Measurements from ENCODE around the gene S100A13. TPM values are rescaled to one million over a fixed set of nuclear protein-coding genes. Genes with fewer than 3 reads are reported as not detected.
A peak's percentile ranks its signal among the peaks of the same experiment; 100 is the strongest.
"Not testable (repeated sequence)": the region's sequence is repeated elsewhere in the genome, so short reads cannot be mapped to it uniquely, and the experiment has no call there.

The S100A13 gene
- total RNA-seq, 1 experiment from 2014 or later = 350 TPM

GRCh38 chr1:153575081-153575491, 52.2 kb downstream of the S100A13 start:
- H3K9me3 ChIP-seq (ENCODE audit: low read length); H3F3A ChIP-seq (ENCODE audit: low read length, unreplicated experiment); H3K9ac ChIP-seq (ENCODE audit: low read length); DNase-seq; H3K4me3 ChIP-seq (ENCODE audit: low read length); intact Hi-C loops (cut with micrococcal nuclease); H3K79me2 ChIP-seq (ENCODE audit: low read length); H4K20me1 ChIP-seq (ENCODE audit: low read length); CTCF ChIA-PET; H3K36me3 ChIP-seq (ENCODE audit: low read depth, low read length); H3K9me2 ChIP-seq (replicated peaks; ENCODE audit: low read length); H3K27ac ChIP-seq (ENCODE audit: low read length); H3K4me2 ChIP-seq (ENCODE audit: low read length); H2AFZ ChIP-seq (ENCODE audit: low read length); H3K27me3 ChIP-seq (ENCODE audit: low read length); POLR2A ChIA-PET (ENCODE audit: unreplicated experiment); BruUV-seq (replicated peaks); ATAC-seq: not testable (repeated sequence)
- peaks cover 24% of the 10 kb centered on the region for H3K4me1 ChIP-seq (ENCODE audit: insufficient read depth, low read length)

- Histone ChIP-seq H3K4me1 (ENCODE audit: insufficient read depth, low read length) (peaks cover 35% of the 10 kb centered on the region), H3K27me3 (ENCODE audit: low read length) (no peaks in the 10 kb centered on the region), H3K36me3 (ENCODE audit: low read depth, low read length) (no peaks in the 10 kb centered on the region), H3K9me3 (ENCODE audit: low read length) (no peaks in the 10 kb centered on the region), H3K9ac (ENCODE audit: low read length) (peak overlapping the region; percentile 26), H3K4me3 (ENCODE audit: low read length) (no peak overlapping the region), H3K79me2 (ENCODE audit: low read length) (no peaks in the 10 kb centered on the region), H3K9me2 (replicated peaks; ENCODE audit: low read length) (no peaks in the 10 kb centered on the region), H3K27ac (ENCODE audit: low read length) (peak overlapping the region; percentile 76), H3K4me2 (ENCODE audit: low read length) (peak overlapping the region; percentile 48), H2AFZ (ENCODE audit: low read length) (no peak overlapping the region), H3F3A (ENCODE audit: low read length, unreplicated experiment) (no peaks in the 10 kb centered on the region), H4K20me1 (ENCODE audit: low read length) (no peaks in the 10 kb centered on the region)
- DNase-seq (no peak), ATAC-seq (no peak)
- ChIA-PET CTCF (interaction anchor here (0.6 to 2.0 kb wide), 8 partner anchors 25 to 101 kb away, joined by 5 to 25 read pairs (median 12); partner anchors contain the start of genes CHTOP, S100A13 and S100A16), POLR2A (ENCODE audit: unreplicated experiment) (interaction anchor here (1.0 to 1.3 kb wide), 3 partner anchors 37 to 61 kb away, joined by 4 to 8 read pairs (median 7); partner anchors contain the start of genes CHTOP, S100A13 and S100A6)
- intact Hi-C loops (cut with micrococcal nuclease) = loop anchor here (2.0 kb wide), 2 partner anchors 35 to 175 kb away; no protein-coding TSS in a partner anchor
- no TSS peak for BruUV-seq (replicated peaks)
- TF ChIP-seq EZH2 (IDR thresholded peaks at IDR 0.05; ENCODE audit: low read length, unreplicated experiment) (no peak), CTCF (conservative IDR thresholded peaks at IDR 0.05; ENCODE audit: low read depth, low read length) (no peak), EZH2phosphoT487 (IDR thresholded peaks at IDR 0.05; ENCODE audit: borderline replicate concordance, low read length) (no peak)
Observed at GRCh38 chr1:153573351-153573750, 54.0 kb downstream of the S100A13 start.

- ChIA-PET POLR2A (ENCODE audit: unreplicated experiment) (interaction anchor here (0.5 to 1.3 kb wide), 6 partner anchors 37 to 96 kb away, joined by 3 to 8 read pairs (median 4); partner anchors contain the start of genes CHTOP, S100A13, S100A14 and S100A16), CTCF (interaction anchor here (0.6 to 2.0 kb wide), 14 partner anchors 26 to 204 kb away, joined by 3 to 25 read pairs (median 6); partner anchors contain the start of genes CHTOP, S100A13, S100A14 and S100A16)
- Histone ChIP-seq H3K27ac (ENCODE audit: low read length) (peak overlapping the region; percentile 76), H3K36me3 (ENCODE audit: low read depth, low read length) (no peaks in the 10 kb centered on the region), H2AFZ (ENCODE audit: low read length) (peak overlapping the region; percentile 8), H3K4me1 (ENCODE audit: insufficient read depth, low read length) (peaks cover 39% of the 10 kb centered on the region), H3K9ac (ENCODE audit: low read length) (peak overlapping the region; percentile 26), H3K4me2 (ENCODE audit: low read length) (peak overlapping the region; percentile 48), H3K9me2 (replicated peaks; ENCODE audit: low read length) (no peaks in the 10 kb centered on the region), H3F3A (ENCODE audit: low read length, unreplicated experiment) (no peaks in the 10 kb centered on the region), H3K9me3 (ENCODE audit: low read length) (no peaks in the 10 kb centered on the region), H3K4me3 (ENCODE audit: low read length) (0 out of 2 replicates have a peak overlapping the region, but pooled peaks have one; percentile 0), H4K20me1 (ENCODE audit: low read length) (no peaks in the 10 kb centered on the region), H3K27me3 (ENCODE audit: low read length) (no peaks in the 10 kb centered on the region), H3K79me2 (ENCODE audit: low read length) (no peaks in the 10 kb centered on the region)
- BruUV-seq (replicated peaks) = no TSS peak
- DNase-seq (peak; percentile 94), ATAC-seq (peak; percentile 67)
- TF ChIP-seq EZH2 (IDR thresholded peaks at IDR 0.05; ENCODE audit: low read length, unreplicated experiment) (no peak), CTCF (conservative IDR thresholded peaks at IDR 0.05; ENCODE audit: low read depth, low read length) (peak; percentile 98)
- intact Hi-C loops (cut with micrococcal nuclease) = loop anchor here (1.0 to 2.0 kb wide), 4 partner anchors 36 to 176 kb away; no protein-coding TSS in a partner anchor
Observed at GRCh38 chr1:153572569-153573015, 54.7 kb downstream of the S100A13 start.

All from PC-3 (cell line).